ES-I3 (cell line): Measurements from ENCODE around the gene UBALD2.
"Not testable (repeated sequence)": the region's sequence is repeated elsewhere in the genome, so short reads cannot be mapped to it uniquely, and the experiment has no call there.

ENCODE experiments used
- H3K36me3 ChIP-seq: 2 replicates; pipeline ENCODE4 v1.6.1; 2013; ENCODE audit warnings: mild to moderate bottlenecking, low read length, control low read depth, moderate library complexity; ENCODE audit not compliant: insufficient read depth
- H3K4me1 ChIP-seq: 2 replicates; pipeline ENCODE4 v1.6.1; 2013; ENCODE audit warnings: mild to moderate bottlenecking, control low read depth, low read length; ENCODE audit not compliant: insufficient read depth
- H3K9ac ChIP-seq: 2 replicates; pipeline ENCODE4 v1.6.1; 2013; ENCODE audit warnings: low read depth, mild to moderate bottlenecking, low read length, moderate library complexity
- H3K9me3 ChIP-seq: 2 replicates; pipeline ENCODE4 v1.6.1; 2013; ENCODE audit warnings: mild to moderate bottlenecking, low read length, moderate library complexity; ENCODE audit not compliant: control insufficient read depth, insufficient read depth

Gene UBALD2

GRCh38 chr17:76239538-76240274 is 25.4 kb upstream of the UBALD2 start:
- peak overlapping the region; percentile 50; the same call in 1 of the 2 replicates for H3K9ac ChIP-seq
- H3K36me3 ChIP-seq, result no peaks in the 10 kb centered on the region
- H3K4me1 ChIP-seq, result no peaks in the 10 kb centered on the region
- H3K9me3 ChIP-seq, result no peaks in the 10 kb centered on the region

GRCh38 chr17:76240461-76241203 is 24.5 kb upstream of the UBALD2 start, which contains the start of gene RNF157:
TSS of gene RNF157 (minus strand) at chr17:76240493. CDS start at chr17:76240240, 253 bp downstream.
- Histone ChIP-seq H3K9ac (peak within 1 kb of the TSS; percentile 61), H3K4me1 (no peaks in the 10 kb centered on the region), H3K9me3 (no peaks in the 10 kb centered on the region), H3K36me3 (no peaks in the 10 kb centered on the region)

GRCh38 chr17:76241204-76241538 is 24.0 kb upstream of the UBALD2 start:
- Histone ChIP-seq H3K4me1 (peaks cover 1% of the 10 kb centered on the region), H3K36me3 (no peaks in the 10 kb centered on the region), H3K9ac (peak overlapping the region; percentile 61), H3K9me3 (no peaks in the 10 kb centered on the region)

GRCh38 chr17:76241691-76242255 is 23.4 kb upstream of the UBALD2 start:
- Histone ChIP-seq H3K36me3 (no peaks in the 10 kb centered on the region), H3K4me1 (peaks cover 7% of the 10 kb centered on the region), H3K9me3 (no peaks in the 10 kb centered on the region), H3K9ac (no peak overlapping the region)

GRCh38 chr17:76243826-76244679 is 21.1 kb upstream of the UBALD2 start:
- Histone ChIP-seq H3K9me3 (no peaks in the 10 kb centered on the region), H3K9ac (no peak overlapping the region), H3K4me1 (peaks cover 7% of the 10 kb centered on the region), H3K36me3 (no peaks in the 10 kb centered on the region)

- H3K9me3 ChIP-seq, H3K4me1 ChIP-seq, H3K9ac ChIP-seq, H3K36me3 ChIP-seq: not testable (repeated sequence)
These were observed 20.4 kb upstream of the UBALD2 start for GRCh38 chr17:76244721-76245120.

GRCh38 chr17:76246080-76247066 is 18.8 kb upstream of the UBALD2 start:
- Histone ChIP-seq H3K4me1 (peaks cover 7% of the 10 kb centered on the region), H3K9ac (no peak overlapping the region), H3K36me3 (no peaks in the 10 kb centered on the region), H3K9me3 (no peaks in the 10 kb centered on the region)

- H3K4me1 ChIP-seq, result peaks cover 11% of the 10 kb centered on the region
- no peaks in the 10 kb centered on the region for H3K36me3 ChIP-seq
- no peaks in the 10 kb centered on the region for H3K9me3 ChIP-seq
- no peak overlapping the region for H3K9ac ChIP-seq
These were observed 17.8 kb upstream of the UBALD2 start for GRCh38 chr17:76247304-76247703.

GRCh38 chr17:76248013-76248782 is 16.9 kb upstream of the UBALD2 start:
- Histone ChIP-seq H3K36me3 (no peaks in the 10 kb centered on the region), H3K4me1 (peaks cover 13% of the 10 kb centered on the region), H3K9me3 (no peaks in the 10 kb centered on the region), H3K9ac (no peak overlapping the region)

- no peak overlapping the region for H3K9ac ChIP-seq
- H3K9me3 ChIP-seq, result no peaks in the 10 kb centered on the region
- H3K4me1 ChIP-seq, result peaks cover 13% of the 10 kb centered on the region
- no peaks in the 10 kb centered on the region for H3K36me3 ChIP-seq
These were observed 15.0 kb upstream of the UBALD2 start for GRCh38 chr17:76250141-76250540.

- Histone ChIP-seq H3K9ac (no peak overlapping the region), H3K4me1 (peaks cover 7% of the 10 kb centered on the region; the same call in 1 of the 2 replicates), H3K9me3 (no peaks in the 10 kb centered on the region), H3K36me3 (no peaks in the 10 kb centered on the region)
These were observed 13.6 kb upstream of the UBALD2 start for GRCh38 chr17:76251478-76252039.

GRCh38 chr17:76252040-76252954 is 12.9 kb upstream of the UBALD2 start:
- Histone ChIP-seq H3K9me3 (no peaks in the 10 kb centered on the region), H3K4me1 (0 out of 2 replicates have a peak, but pooled peaks cover 5% of the 10 kb centered on the region), H3K36me3 (no peaks in the 10 kb centered on the region), H3K9ac (no peak overlapping the region)
